SU-DHL-6 (cell line): Measurements from ENCODE around the gene SPX.

Experiments
- H2AFZ ChIP-seq: fragments of 200-600 bp; sonication (generic); 2 replicates; pipeline ENCODE4 v1.6.1; 2014; ENCODE audit warnings: low read depth, mild to moderate bottlenecking, moderate library complexity, mixed read lengths, antibody characterized with exemption, low read length; ENCODE audit not compliant: severe bottlenecking
- H3F3A ChIP-seq: fragments of 200-600 bp; shearing (Covaris generic); 2 replicates; pipeline ENCODE4 v1.6.0; 2016; ENCODE audit warnings: antibody characterized with exemption, mild to moderate bottlenecking; ENCODE audit not compliant: insufficient read depth
- H3K27ac ChIP-seq: fragments of 200-600 bp; sonication (generic); 2 replicates; pipeline ENCODE4 v1.5.1; 2016; ENCODE audit warnings: low read depth, mild to moderate bottlenecking, low read length, moderate library complexity, mixed read lengths
- H3K27me3 ChIP-seq: fragments of 200-600 bp; sonication (generic), shearing (Covaris generic); 2 replicates; pipeline ENCODE4 v1.6.0; 2014; ENCODE audit warnings: mild to moderate bottlenecking, low read length
- H3K36me3 ChIP-seq: fragments of 200-600 bp; sonication (generic); 2 replicates; pipeline ENCODE4 v1.6.1; 2014; ENCODE audit warnings: mild to moderate bottlenecking, low read length, mixed read lengths
- H3K4me2 ChIP-seq: fragments of 300-600, 200-600 bp; shearing (Covaris generic), sonication (generic); 2 replicates; pipeline ENCODE4 v1.6.0; 2014; ENCODE audit warnings: low read length, low read depth, mild to moderate bottlenecking; ENCODE audit not compliant: poor library complexity, severe bottlenecking
- H3K4me3 ChIP-seq: fragments of 200-600 bp; sonication (generic); 2 replicates; pipeline ENCODE4 v1.5.1; 2014; ENCODE audit warnings: antibody characterized with exemption, low read length, mild to moderate bottlenecking, mixed read lengths; ENCODE audit not compliant: insufficient read depth, poor library complexity, severe bottlenecking
- H3K79me2 ChIP-seq: fragments of 200-600 bp; sonication (generic); 2 replicates; pipeline ENCODE4 v1.6.1; 2014; ENCODE audit warnings: mild to moderate bottlenecking, low read length, moderate library complexity; ENCODE audit not compliant: insufficient read depth
- H3K9ac ChIP-seq: fragments of 200-600 bp; sonication (generic); 2 replicates; pipeline ENCODE4 v1.7.0; 2014; ENCODE audit warnings: mild to moderate bottlenecking, low read length
- H3K9me2 ChIP-seq: fragments of 200-600 bp; sonication (generic); replicated peaks from 2 replicates; pipeline ENCODE4 v1.6.1; 2014; ENCODE audit warnings: low read length; ENCODE audit not compliant: insufficient read depth
- H3K9me3 ChIP-seq: fragments of 200-600 bp; sonication (generic); 2 replicates; pipeline ENCODE4 v1.6.1; 2014; ENCODE audit warnings: low read length, mixed read lengths; ENCODE audit not compliant: insufficient read depth
- H4K20me1 ChIP-seq: fragments of 200-600 bp; sonication (generic); 2 replicates; pipeline ENCODE4 v1.6.1; 2014; ENCODE audit warnings: low read depth, mild to moderate bottlenecking, antibody characterized with exemption, low read length, moderate library complexity, mixed read lengths
- CTCF ChIP-seq: fragments of 200-600 bp; sonication (generic); IDR thresholded peaks from one replicate; pipeline ENCODE4 v1.5.1; 2017; ENCODE audit warnings: antibody characterized with exemption, mild to moderate bottlenecking, low read length, moderate library complexity; ENCODE audit not compliant: insufficient read depth, poor library complexity, severe bottlenecking
- EZH2phosphoT487 ChIP-seq: fragments of 200-600 bp; sonication (generic), shearing (Covaris generic); conservative IDR thresholded peaks from 2 replicates; pipeline ENCODE4 v1.6.1; 2018; ENCODE audit warnings: mild to moderate bottlenecking, antibody characterized with exemption, low read length, moderate library complexity, mixed read lengths

The SPX gene

DNA sequence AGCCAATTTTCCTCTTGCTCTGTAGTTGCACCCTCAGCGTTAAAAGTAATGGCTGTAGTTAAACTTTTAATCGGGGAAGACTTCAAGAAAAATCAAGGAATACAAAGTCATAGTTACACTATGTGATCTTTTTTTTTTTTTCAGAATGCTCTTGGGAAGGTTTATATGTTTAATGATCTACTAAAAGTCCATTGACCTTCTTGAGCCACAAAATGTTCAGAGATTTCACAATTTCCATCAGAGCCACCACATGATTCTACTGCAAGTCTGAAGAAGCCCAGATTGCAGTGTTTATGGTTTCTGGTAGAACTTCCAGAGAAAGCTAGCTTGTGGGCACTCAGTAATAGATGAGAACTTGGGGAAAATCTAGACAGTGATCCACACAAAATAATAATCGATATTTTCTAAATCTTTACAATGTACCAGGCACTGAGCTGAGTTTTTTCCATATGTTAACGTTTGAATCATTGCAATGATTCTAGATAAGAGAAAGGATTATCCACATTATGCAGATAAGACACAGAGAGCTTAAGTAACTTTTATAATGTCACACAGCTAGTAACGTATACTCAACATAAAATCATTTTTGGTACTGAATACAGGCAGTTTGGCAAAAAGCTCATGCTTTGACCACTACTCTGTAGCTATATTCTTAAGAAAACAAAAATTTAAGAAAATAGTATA lies 40.3 kb downstream of the SPX start:
- H4K20me1 ChIP-seq, result no peaks in the 10 kb centered on the region
- no peak for TF ChIP-seq CTCF
- TF ChIP-seq EZH2phosphoT487, result no peak
- no peak overlapping the region for H3K4me2 ChIP-seq

GRCh38 chr12:21566907-21567394 lies 40.9 kb downstream of the SPX start:
- Histone ChIP-seq H3K79me2 (no peaks in the 10 kb centered on the region), H3K27ac (no peak overlapping the region), H2AFZ (no peak overlapping the region), H3K4me3 (no peak overlapping the region), H3K4me2 (no peak overlapping the region), H3K27me3 (no peaks in the 10 kb centered on the region), H3K9ac (no peak overlapping the region), H3F3A (no peaks in the 10 kb centered on the region), H3K9me2 (no peaks in the 10 kb centered on the region), H3K9me3 (no peaks in the 10 kb centered on the region), H4K20me1 (no peaks in the 10 kb centered on the region), H3K36me3 (no peaks in the 10 kb centered on the region)
- TF ChIP-seq EZH2phosphoT487, result no peak
- no peak for TF ChIP-seq CTCF

More for the DNA sequence above, 40.3 kb downstream of the SPX start:
- Histone ChIP-seq H3K9me2 (no peaks in the 10 kb centered on the region), H3K36me3 (no peaks in the 10 kb centered on the region), H3K79me2 (no peaks in the 10 kb centered on the region), H3K27me3 (no peaks in the 10 kb centered on the region), H2AFZ (no peak overlapping the region), H3K9ac (no peak overlapping the region), H3F3A (no peaks in the 10 kb centered on the region), H3K27ac (no peak overlapping the region), H3K4me3 (no peak overlapping the region), H3K9me3 (no peaks in the 10 kb centered on the region)

DNA sequence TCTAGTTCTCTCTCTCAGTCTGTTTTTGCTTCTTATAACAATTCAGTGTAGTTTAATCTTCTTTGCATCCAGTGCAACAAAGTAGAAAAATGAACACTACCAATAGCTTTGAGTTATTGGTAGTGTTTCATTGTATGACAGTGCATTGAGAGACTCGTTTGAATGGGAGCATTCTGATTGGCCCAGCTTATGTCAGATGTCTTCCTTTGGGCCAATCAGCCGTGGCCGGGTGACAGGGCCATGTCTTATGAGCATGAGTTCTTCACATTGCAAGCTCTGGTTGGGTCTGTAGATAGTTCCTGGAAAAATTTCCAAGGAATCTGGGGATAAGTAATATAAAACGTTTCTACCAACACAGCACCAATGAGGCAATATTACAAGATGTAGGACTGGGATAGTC lies 42.0 kb downstream of the SPX start:
- Histone ChIP-seq H3K4me2 (no peak overlapping the region), H3K9me3 (no peaks in the 10 kb centered on the region), H2AFZ (no peak overlapping the region), H3K4me3 (no peak overlapping the region), H3K9me2 (no peaks in the 10 kb centered on the region), H3F3A (no peaks in the 10 kb centered on the region), H3K79me2 (no peaks in the 10 kb centered on the region), H3K27me3 (no peaks in the 10 kb centered on the region), H3K27ac (no peak overlapping the region), H3K36me3 (no peaks in the 10 kb centered on the region), H4K20me1 (no peaks in the 10 kb centered on the region), H3K9ac (no peak overlapping the region)
- TF ChIP-seq CTCF (no peak), EZH2phosphoT487 (no peak)
